NCI-H2081 (cell line): ENCODE results near the gene CCL20.

Experiments used
- DNase-seq, 2 experiments: peaks; one replicate each; lab custom pipeline; 2025; lab: John Stamatoyannopoulos, UW

Gene CCL20

DNA sequence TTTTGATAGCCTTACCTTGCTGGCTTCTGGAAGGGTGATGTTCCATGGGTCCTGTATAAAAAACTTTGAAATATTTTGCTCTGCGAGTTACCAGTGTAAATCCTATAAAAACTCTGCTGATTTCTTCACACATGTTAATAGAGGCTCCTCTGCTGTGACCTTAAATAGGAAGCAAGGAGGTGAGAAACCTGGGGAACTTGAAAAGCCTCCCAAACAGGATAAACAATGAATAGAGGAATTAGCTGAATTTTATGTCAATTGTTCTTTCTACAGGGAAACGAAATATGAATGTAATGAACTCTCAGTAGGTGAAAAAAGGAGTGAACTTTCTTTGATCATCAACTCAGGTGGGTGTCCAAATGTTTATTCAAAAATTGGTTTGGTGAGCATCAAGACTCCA lies 10.8 kb upstream of the CCL20 start:
- no peak for DNase-seq

DNA sequence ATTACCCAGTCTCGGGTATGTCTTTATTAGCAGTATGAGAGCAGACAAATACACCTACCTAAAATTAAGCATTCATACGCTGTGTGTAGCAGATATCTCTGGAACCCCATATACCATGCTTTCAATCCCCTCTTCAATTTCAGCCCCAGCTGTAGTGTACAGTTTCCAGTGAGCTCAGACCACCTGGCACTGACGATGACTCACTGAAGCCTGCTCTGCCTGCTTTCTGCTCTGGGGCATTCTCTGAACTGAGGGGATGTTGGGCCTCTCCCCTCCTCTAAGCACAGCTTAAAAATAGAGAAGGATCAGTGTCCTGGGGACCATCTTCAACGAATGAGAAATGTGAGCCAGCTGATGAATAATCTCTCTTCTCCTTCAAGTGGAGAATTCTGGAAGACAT lies 8.7 kb upstream of the CCL20 start:
- DNase-seq, result no peak

DNA sequence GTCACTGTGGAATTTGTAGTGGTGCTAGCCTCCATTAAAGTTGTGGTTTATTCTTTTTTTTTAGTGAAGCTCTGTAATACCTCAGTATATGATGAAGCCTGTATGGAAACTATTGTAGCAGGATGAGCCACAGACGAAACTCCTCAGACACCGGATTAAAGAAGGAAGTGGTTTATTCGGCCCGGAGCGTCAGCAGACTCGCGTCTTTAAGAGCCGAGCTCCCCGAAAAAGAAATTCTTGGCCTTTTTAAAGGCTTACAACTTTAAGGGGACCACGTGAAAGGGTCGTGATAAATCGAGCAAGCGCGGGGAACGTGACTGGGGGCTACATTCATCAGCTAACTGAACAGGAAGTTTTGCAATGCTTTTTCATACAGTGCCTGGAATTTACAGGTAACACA lies 8.1 kb upstream of the CCL20 start:
- DNase-seq, result no peak

DNA sequence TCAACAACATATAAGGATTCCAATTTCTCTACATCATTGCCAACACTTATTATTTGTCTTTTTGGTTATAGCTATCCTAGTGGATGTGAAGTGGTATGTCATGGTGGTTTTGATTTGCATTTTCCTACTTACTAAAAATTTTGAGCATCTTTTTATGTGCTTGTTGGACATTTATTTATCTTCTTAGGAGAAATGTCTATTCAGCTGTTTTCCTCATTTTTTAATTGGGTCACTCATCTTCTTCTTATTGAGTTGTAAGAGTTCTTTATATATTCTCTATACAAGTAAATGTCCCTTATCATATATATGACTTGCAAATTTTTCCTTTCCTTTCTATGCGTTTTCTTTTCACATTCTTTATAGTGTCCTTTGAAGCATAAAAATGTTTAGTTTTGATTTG lies 4.7 kb upstream of the CCL20 start:
- DNase-seq, result no peak

DNA sequence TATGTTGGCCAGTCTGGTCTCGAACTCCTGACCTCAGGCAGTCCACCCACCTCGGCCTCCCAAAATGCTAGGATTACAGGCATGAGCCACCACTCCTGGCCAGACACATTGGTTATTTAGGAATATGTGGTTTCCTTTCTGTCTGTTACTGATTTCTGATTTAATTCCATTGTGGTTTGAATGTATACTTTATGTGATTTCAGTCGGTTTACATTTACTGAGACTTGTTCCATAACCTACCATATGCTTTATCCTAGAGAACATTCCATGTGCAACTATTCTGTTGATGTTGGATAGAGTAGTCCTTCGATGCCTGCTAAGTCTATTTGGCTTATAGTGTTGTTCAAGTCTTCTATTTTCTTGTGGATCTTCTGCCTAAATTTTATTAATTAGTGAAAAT lies 1.6 kb upstream of the CCL20 start:
- no peak for DNase-seq

DNA sequence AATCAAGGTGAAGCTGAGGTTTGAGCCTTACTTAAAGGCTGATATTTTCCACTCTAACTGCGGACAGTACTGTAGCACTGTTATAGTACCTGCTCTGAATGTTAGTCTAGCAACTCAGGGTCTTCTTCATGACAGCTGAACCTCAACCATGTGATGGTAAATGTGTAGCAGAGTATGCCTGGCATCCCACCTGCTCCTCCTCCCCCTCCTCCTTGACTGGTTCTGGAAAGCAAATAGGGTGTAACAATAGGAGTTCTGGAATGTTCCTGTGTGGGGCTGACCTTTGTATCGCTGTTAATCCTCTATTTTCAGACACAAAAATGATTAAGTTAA lies 447 bp upstream of the CCL20 start:
- DNase-seq, result no peak

DNA sequence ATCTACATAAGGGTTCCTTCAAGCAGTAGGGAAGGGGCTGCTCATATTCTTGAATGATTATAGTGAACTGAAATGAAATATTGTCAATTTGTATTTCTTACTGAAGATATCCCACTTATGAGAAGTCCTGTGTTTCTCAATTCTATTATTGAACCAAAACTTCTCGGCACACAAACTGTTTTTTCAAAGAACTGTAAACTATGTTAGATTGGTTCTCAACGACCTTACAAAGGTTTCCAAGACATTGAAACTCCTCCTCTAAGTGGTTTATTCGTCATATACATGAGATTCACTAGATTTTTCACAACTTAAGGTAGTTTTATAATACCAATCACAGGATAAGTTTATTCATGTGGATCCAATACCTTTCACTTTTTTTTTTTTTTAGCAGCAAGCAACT lies 1.4 kb downstream of the CCL20 start:
- no peak for DNase-seq

DNA sequence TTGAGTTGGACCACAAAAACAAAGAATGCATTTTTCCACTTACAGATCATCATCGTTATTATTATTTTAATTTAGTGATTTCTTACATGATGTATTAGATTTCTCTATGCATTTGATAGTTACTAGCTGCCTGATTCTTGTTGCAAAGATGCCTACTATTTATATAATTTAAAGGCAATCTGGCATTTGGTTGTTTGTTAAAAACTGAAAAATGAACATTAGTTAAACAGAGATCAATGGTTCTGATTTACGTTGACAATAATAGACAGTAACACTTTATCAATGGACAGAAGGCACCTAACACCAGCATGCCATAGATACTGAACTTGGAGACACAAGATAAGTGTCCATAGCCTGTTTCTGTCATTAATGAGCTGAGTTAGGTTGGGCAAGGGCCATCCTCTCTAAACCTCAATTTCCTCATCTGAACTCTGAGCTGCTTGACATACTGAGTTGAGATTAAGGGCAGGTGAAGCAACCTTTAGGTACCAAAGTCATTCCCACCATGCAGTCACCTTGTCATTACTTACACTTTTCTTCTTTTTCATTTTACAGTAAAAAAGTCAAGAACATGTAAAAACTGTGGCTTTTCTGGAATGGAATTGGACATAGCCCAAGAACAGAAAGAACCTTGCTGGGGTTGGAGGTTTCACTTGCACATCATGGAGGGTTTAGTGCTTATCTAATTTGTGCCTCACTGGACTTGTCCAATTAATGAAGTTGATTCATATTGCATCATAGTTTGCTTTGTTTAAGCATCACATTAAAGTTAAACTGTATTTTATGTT lies 3.1 kb downstream of the CCL20 start:
- DNase-seq, result no peak

DNA sequence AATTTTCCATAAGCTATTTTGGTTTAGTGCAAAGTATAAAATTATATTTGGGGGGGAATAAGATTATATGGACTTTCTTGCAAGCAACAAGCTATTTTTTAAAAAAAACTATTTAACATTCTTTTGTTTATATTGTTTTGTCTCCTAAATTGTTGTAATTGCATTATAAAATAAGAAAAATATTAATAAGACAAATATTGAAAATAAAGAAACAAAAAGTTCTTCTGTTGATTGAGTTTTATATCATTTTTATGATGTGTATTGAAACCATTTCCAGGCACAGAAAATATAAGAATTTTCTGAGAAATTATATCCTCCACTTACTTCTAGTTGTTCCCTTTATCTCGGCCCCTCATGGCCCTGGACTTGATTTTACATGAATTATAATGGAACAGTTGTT lies 3.7 kb downstream of the CCL20 start:
- no peak for DNase-seq

DNA sequence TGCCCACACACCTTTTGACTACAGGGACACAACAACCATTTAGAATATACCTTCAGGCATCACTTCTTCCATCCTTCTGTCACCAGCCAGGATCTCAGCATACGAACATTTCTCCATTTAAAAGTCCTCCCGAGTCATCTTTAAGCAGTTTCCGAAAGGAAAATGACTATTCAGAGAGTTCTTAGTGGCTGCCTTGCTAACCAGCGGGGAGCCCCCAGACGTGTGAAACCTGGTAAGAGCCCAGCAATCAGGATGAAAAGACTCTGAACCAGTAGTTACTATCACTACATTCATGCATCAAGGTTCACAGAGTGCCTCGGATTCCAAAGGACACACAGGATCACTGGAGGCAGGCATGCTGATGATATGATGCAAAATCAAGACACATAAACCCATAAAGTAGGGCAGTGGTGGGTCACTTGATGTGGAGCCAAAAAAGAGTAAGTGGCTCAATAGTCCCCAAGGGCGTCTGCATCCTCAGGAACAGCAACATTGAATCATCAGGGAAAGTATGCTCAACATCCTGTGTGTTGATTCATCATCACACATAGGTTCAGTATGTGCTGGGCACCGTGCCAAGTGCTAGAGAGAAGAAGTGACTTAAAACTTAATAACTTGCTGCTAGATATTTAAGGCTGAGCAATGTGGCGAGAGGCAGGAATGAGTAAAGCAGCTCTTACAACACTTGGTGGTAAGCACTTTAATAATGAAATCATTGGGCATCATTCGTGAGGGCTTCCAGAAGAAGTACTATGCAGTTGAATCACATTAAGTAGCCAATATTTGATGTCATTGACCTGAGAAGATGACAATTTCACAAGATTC lies 4.4 kb downstream of the CCL20 start:
- peak in 1 of 2 experiments; percentile 16 for DNase-seq

DNA sequence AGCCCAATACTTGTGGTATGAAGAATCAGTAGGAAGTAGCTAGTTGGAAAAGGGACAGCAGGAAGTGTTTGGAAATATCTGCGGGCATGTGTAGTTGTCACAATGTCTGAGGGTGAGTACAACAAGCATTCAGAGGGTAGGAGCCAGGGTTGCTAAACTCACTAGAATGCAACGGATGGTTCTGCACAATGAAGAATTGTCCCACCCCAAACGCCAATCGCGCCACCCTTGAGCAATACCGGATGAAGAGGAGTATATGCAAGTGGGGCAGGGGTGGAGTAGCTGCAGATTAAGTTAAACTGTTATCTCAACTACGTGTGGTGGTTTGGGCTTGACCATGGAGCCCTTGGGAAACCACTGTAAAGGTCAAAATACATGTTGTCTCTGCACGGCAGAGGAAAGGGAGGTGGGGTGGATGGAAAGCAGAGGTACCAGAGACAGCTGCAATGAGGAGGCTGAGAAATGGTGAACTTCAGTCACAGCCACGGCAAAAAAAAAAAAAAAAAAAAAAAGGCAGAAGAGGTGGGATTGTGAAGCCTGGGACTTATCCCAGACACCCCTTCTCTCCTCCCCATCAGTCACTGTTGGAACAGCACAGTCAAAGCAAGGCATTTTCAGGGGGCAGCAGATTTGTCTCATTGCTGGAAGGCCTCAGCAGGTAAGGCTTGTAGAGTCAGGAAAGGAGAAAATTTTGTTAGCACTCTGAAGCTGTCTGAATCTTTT lies 5.2 kb downstream of the CCL20 start:
- DNase-seq, result no peak

DNA sequence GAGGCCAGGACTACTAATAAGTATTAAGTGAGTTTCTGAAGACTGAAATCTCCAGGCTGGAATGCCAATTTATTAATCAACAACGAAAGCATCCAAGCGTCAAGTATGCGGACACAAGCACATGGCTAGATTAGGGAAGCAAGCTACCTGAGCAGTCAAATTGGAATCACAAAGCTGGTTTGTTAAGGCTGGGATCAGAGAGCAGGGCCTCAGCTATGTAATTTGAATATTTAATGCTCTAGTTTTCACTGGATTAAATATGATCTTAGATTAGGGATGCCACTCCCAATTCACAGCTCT lies 5.7 kb downstream of the CCL20 start:
- DNase-seq, result no peak

DNA sequence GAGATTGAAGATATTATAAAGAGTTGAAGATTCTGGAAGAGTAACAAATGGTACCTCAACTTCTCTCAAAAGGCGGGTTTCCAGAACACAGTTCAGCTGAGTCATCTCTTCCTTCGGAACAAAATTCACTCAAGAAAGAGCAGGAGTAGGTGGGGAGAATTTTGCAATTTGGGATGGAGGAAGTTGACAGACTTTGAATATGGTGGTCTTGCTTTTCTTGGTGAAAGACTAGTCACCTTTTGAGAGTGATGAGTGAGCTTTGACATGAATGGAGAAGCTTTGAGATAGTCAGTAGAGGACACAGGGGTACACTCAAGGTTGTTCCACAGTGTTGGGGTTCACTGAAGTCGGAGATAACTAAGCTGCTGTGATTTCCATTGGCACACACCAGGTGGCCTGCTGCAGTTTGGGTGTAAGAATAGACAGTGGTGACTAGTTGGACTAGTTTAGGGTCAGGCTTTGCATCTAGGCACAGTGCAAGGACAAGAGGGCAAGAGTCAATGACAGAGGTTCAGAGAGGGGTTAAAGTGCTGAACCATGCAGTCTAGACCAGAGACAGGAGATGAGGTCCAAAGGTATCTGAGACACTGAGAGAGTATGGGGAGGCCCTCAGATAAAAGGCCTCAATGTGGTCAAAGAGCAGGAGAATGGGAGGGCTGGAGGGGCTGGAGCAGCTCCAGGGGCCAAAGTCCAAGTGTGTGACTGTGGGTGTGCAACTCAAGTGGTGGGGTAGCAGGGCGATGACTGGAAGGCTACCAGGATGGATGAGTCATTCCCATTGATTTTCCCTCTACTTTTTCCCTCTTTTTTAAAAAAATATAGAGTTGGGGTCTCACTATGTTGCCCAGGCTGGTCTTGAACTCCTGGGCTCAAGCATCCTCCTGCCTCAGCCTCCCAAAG lies 7.7 kb downstream of the CCL20 start:
- DNase-seq, result no peak

DNA sequence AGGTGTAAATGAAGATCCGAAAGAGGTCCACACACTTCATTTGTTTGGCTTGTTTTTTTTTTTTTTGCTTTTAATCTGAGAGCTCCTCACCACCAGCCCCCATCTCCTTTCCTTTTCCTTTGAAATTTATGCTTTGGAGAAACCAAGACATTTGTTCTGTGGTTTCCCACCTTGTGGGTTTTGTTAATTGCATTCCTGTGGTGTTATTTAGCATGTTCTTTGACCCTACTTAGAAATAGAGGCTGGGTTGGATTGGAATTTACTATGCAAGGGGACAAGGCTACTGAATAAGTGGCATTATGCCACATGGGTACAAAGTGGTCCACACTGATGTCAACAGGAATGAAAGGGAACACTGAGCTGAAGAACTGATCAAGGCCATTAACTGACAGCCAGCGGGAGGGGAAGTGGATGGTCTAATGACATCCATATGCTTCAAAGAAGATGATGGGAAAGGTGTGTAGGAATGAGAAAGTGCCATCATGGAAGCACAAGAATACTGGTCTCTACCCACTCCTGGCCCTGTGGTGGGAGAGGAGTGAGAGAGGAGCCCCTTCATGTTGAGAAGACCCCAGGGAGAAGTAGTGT lies 8.9 kb downstream of the CCL20 start:
- no peak for DNase-seq

DNA sequence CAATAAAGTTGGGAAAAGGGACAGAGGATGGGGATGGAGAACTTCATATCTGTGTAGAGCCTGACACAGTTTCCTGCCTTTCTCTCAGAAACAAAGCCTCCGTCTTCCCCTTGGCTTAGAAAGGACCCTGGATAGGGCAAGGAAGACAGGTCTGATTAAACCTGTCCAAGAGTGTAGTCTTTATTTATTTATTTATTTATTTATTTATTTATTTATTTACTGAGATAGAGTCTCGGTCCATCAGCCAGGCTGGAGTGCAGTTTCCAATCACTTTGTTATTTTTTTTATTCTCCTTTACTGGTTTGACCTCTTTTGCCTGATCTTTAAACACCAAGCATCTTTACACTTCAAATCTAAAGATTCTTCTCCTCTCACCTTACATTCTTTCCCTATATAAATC lies 10.3 kb downstream of the CCL20 start:
- no peak for DNase-seq

DNA sequence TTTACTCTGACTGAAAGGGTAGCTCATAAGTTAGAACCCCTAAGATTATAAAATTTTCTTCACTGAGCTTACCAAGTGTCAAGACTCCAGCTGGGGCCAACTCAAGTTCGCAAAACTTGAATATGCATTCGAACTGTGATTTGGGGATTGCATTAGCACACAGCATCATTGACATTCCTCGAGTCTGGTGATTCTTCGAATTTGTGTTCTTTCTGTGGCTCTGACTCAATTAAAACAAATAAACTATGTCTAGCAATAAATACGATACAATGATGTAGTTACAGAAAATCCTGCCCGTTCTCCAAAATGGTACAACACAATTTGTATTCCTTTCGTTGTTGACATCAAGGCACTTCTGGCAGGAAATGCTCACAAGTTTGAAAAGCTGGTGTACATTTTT lies 11.1 kb downstream of the CCL20 start:
- no peak for DNase-seq

DNA sequence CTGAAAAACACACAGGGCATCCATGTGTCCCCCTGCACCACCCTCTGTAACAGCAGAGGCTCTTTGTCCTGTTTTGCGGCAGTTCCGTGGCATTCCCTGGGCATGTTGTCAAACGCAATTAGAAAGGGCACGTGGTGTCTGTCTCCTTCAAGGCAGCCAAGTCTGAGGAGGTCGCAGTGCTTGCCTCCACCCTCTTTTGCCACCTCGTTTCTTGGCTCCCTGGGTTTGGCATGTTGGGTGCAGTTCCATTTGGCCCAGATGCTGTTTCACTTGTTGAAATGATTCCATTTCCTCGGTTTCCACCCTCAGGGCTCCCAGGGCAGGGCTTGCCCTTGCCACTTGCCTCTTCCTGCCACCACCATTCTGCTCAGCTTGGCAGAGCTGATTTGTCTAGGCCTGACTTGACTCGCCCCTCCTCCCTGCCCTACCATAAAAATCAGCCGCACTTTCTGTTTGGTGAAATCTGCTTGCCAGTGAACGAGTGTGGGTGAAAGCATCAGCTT lies 12.4 kb downstream of the CCL20 start:
- no peak for DNase-seq

DNA sequence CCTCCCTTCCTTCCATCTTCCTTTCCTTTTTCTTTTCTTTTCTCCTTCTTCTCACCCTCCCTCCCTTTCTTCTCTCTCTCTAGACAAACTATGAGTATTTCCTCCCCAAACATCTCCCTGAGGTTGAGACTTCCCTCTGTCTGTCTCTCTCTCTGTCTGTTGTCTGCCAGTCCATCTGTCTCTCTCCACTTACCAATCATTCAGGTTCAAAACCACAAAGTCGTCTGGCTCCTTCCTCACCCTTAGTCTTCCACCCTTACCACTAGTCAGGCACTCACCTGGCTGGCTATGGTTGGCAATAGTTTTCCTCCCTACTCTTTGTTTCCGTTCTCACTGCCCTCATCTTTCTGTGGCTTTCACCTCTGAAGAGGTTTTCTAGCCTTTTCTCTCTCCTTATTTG lies 12.9 kb downstream of the CCL20 start:
- DNase-seq, result no peak

DNA sequence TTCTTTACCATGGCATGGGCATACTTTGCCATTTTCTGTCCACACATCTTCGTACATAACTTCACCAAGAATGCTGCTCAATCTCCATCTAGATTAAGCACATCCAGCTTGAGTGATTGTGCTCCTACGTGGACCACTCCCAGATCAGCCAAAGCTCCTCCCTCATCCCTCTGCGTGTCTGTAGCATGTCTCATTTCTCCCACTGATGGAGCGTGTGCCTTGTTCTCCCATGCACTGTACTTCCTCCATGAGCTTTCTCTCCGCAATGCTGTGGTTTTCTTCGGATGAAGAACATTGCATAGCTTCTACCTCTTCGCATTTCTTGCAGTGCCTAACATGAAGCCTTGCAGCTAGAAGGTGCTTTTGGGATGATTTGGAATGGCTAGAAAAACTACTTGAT lies 13.5 kb downstream of the CCL20 start:
- no peak for DNase-seq

DNA sequence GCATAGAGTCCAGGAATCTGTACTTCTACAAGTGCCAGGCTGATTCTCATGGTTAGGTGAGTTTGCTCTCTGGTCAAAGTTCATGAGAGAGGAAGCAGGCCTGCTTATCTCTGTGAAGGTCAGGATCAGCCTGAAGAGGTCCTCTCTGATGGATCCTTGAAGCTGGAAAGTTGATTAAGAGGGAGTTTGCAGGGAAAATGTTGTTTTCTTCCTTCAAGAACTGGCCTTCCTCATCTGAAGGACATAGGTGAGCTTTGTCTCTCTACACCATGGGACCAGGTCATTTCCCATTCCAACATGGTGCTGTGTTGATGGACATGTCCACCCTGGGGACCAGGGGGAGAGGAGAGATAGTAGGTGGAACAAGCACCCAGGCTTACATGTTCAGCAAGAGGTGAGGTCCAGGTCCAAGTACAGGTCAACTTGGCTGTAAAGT lies 14.9 kb downstream of the CCL20 start:
- no peak for DNase-seq

DNA sequence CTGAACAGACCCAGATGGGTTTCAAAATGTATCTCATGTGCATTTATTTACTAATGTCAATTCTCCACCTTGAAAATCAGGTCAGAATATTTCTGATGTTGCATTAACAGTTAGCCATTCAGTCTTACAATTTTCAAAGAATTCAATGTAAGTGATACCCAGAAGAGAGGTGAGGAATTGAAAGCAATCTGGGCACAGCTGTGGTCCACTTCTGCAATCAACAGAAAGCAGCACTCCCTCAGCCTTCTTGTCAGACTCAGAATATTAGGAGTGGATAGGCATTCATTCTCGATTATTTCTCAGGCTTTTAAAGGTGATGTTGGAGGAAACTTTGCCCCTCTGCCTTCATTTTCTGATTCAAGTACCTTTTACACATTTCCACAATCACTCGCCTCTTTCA lies 15.7 kb downstream of the CCL20 start:
- DNase-seq, result no peak

DNA sequence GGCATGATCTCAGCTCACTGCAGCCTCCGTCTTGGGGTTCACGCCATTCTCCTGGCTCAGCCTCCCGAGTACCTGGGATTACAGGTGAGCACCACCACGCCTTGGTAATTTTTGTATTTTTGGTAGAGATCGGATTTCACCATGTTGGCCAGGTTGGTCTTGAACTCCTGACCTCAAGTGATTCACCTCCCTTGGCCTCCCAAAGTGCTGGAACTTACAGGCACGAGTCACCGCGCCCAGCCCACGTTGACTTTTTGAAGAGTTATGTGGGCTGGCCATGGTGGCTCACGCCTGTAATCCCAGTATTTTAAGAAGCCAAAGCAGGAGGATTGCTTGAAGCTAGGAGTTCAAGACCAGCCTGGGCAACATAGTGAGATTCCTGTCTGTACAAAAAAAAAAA lies 20.8 kb downstream of the CCL20 start:
- DNase-seq, result no peak
